ENCODE results near the gene CLDN18.

CLDN18 gene

DNA sequence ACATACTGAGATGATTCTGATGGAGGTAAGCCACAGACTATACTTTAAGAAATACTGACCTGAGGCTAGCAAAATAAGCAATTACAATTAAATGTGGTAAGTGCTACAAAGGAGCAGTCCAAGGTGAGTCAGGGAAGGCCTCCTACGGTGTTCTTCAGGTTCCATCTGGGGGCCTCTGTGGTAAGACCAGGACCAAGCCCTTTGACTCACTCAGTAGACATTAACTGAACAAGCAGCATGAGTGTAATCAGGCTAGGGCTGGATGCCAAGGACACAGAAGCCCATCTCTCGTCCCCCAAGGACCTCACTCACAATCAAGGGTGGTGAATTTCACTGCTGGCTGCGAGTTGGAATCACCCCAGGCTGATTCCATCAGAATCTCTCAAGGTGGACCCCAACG lies 68.1 kb downstream of the CLDN18 start:
- TF ChIP-seq, protein P1, sequence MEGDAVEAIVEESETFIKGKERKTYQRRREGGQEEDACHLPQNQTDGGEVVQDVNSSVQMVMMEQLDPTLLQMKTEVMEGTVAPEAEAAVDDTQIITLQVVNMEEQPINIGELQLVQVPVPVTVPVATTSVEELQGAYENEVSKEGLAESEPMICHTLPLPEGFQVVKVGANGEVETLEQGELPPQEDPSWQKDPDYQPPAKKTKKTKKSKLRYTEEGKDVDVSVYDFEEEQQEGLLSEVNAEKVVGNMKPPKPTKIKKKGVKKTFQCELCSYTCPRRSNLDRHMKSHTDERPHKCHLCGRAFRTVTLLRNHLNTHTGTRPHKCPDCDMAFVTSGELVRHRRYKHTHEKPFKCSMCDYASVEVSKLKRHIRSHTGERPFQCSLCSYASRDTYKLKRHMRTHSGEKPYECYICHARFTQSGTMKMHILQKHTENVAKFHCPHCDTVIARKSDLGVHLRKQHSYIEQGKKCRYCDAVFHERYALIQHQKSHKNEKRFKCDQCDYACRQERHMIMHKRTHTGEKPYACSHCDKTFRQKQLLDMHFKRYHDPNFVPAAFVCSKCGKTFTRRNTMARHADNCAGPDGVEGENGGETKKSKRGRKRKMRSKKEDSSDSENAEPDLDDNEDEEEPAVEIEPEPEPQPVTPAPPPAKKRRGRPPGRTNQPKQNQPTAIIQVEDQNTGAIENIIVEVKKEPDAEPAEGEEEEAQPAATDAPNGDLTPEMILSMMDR (IDR thresholded peaks at IDR 0.05; ENCODE audit: low read length) = no peak
- no peak for TF ChIP-seq EZH2 (IDR thresholded peaks at IDR 0.05; ENCODE audit: borderline replicate concordance, low read length)
- H3K36me3 ChIP-seq (ENCODE audit: insufficient read depth, low read length) = no peaks in the 10 kb centered on the region
- H3K27me3 ChIP-seq (ENCODE audit: insufficient read depth, low read length) = peaks cover 5% of the 10 kb centered on the region
- H3K9ac ChIP-seq (ENCODE audit: low read length) = no peak overlapping the region
- H3K4me1 ChIP-seq (ENCODE audit: insufficient read depth, low read length, severe bottlenecking) = no peaks in the 10 kb centered on the region
- no peaks in the 10 kb centered on the region for H3K9me2 ChIP-seq (ENCODE audit: low read depth, low read length)
- H3K4me3 ChIP-seq (ENCODE audit: low read depth, low read length, poor library complexity, severe bottlenecking) = no peak overlapping the region
- no peak overlapping the region for H2AFZ ChIP-seq (ENCODE audit: low read length)
- H3K79me2 ChIP-seq (ENCODE audit: insufficient read depth, low read length) = no peaks in the 10 kb centered on the region
- H3K9me3 ChIP-seq (ENCODE audit: low read length) = no peaks in the 10 kb centered on the region
- H4K20me1 ChIP-seq (ENCODE audit: insufficient read depth, low read length) = no peaks in the 10 kb centered on the region
- H3K4me2 ChIP-seq (ENCODE audit: low read length) = no peak overlapping the region
- no peak overlapping the region for H3K27ac ChIP-seq (ENCODE audit: low read depth, low read length, poor library complexity, severe bottlenecking)
- H3F3A ChIP-seq (ENCODE audit: insufficient read depth, low read length) = no peaks in the 10 kb centered on the region

DNA sequence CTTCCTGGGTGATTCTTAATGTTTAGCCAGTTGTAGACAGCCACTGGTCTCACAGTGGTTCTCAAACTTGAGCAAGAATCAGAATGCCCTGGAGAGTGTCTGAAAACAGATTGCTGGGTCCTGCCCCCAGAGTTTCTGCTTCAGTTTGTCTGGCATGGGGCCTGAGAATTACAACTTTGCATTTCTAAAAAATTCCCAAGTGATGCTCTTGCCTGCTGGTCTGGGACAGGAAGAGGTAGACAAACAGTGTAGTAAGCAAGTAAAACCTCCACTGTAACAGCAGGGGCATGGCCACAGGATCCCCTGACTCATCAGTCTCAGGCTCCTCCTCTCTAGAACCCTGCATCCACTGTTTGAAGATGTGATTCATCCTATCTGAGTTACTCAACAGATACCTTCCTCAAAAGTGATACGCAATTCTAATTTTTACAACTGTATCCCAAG lies 69.0 kb downstream of the CLDN18 start:
- no peaks in the 10 kb centered on the region for H3F3A ChIP-seq (ENCODE audit: insufficient read depth, low read length)
- H3K4me2 ChIP-seq (ENCODE audit: low read length) = no peak overlapping the region
- H3K9ac ChIP-seq (ENCODE audit: low read length) = no peak overlapping the region
- H3K79me2 ChIP-seq (ENCODE audit: insufficient read depth, low read length) = no peaks in the 10 kb centered on the region
- no peaks in the 10 kb centered on the region for H3K4me1 ChIP-seq (ENCODE audit: insufficient read depth, low read length, severe bottlenecking)
- no peaks in the 10 kb centered on the region for H3K9me2 ChIP-seq (ENCODE audit: low read depth, low read length)
- no peak overlapping the region for H3K27ac ChIP-seq (ENCODE audit: low read depth, low read length, poor library complexity, severe bottlenecking)
- TF ChIP-seq, protein P1 (IDR thresholded peaks at IDR 0.05; ENCODE audit: low read length) = no peak
- no peak for TF ChIP-seq EZH2 (IDR thresholded peaks at IDR 0.05; ENCODE audit: borderline replicate concordance, low read length)
- H3K36me3 ChIP-seq (ENCODE audit: insufficient read depth, low read length) = no peaks in the 10 kb centered on the region
- peaks cover 5% of the 10 kb centered on the region for H3K27me3 ChIP-seq (ENCODE audit: insufficient read depth, low read length)
- no peaks in the 10 kb centered on the region for H3K9me3 ChIP-seq (ENCODE audit: low read length)
- no peak overlapping the region for H2AFZ ChIP-seq (ENCODE audit: low read length)
- no peak overlapping the region for H3K4me3 ChIP-seq (ENCODE audit: low read depth, low read length, poor library complexity, severe bottlenecking)
- H4K20me1 ChIP-seq (ENCODE audit: insufficient read depth, low read length) = no peaks in the 10 kb centered on the region

DNA sequence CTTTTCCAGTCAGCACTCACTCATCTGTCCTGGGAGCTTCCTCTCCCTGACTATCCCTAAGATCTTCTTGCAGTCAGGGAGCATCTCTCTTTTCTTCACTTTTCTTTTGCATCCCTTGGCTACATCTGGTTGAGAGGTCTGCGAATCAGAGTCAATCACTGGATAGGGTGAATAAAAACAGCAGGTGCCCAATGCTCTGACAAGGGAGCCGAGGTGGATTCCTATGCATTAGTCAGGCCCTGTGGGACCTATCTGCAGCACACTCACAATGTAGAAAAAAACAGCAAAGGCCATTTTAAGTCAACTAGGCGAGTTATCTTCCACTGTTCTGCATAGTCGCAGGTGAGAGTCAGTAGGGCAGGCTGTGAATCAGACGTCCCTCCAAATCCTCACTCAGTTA lies 69.9 kb downstream of the CLDN18 start:
- H3K4me3 ChIP-seq (ENCODE audit: low read depth, low read length, poor library complexity, severe bottlenecking) = no peak overlapping the region
- H3K27me3 ChIP-seq (ENCODE audit: insufficient read depth, low read length) = peaks cover 5% of the 10 kb centered on the region
- TF ChIP-seq, protein P1 (IDR thresholded peaks at IDR 0.05; ENCODE audit: low read length) = no peak
- no peak for TF ChIP-seq EZH2 (IDR thresholded peaks at IDR 0.05; ENCODE audit: borderline replicate concordance, low read length)
- H3K9me2 ChIP-seq (ENCODE audit: low read depth, low read length) = no peaks in the 10 kb centered on the region
- no peaks in the 10 kb centered on the region for H3K36me3 ChIP-seq (ENCODE audit: insufficient read depth, low read length)
- H3K79me2 ChIP-seq (ENCODE audit: insufficient read depth, low read length) = no peaks in the 10 kb centered on the region
- no peak overlapping the region for H3K4me2 ChIP-seq (ENCODE audit: low read length)
- no peaks in the 10 kb centered on the region for H4K20me1 ChIP-seq (ENCODE audit: insufficient read depth, low read length)
- H3K27ac ChIP-seq (ENCODE audit: low read depth, low read length, poor library complexity, severe bottlenecking) = no peak overlapping the region
- H3F3A ChIP-seq (ENCODE audit: insufficient read depth, low read length) = no peaks in the 10 kb centered on the region
- H3K9me3 ChIP-seq (ENCODE audit: low read length) = no peaks in the 10 kb centered on the region
- H3K4me1 ChIP-seq (ENCODE audit: insufficient read depth, low read length, severe bottlenecking) = no peaks in the 10 kb centered on the region
- H3K9ac ChIP-seq (ENCODE audit: low read length) = no peak overlapping the region
- H2AFZ ChIP-seq (ENCODE audit: low read length) = no peak overlapping the region
